ENCODE data around the gene SPRY2.

- no peak for TF ChIP-seq CTCF (IDR thresholded peaks at IDR 0.05; ENCODE audit: extremely low read depth in 1 of 2, insufficient read depth in 1 of 2, low read depth in 1 of 2, low read length in 2 of 2)
- no peak for TF ChIP-seq POLR2A (IDR thresholded peaks at IDR 0.05; ENCODE audit: low read depth, low read length)
- no peak for TF ChIP-seq FOS (IDR thresholded peaks at IDR 0.05; ENCODE audit: borderline replicate concordance, insufficient read depth, low read length)
These were observed 21.0 kb upstream of the SPRY2 start for GRCh38 chr13:80361883-80362327.
